ENCODE results near the gene CSNK1E.

The CSNK1E gene

GRCh38 chr22:38305471-38306448 is 11.5 kb downstream of the CSNK1E start:
- peak; percentile 36 for DNase-seq (ENCODE audit: low spot score)

GRCh38 chr22:38304526-38304925 is 12.7 kb downstream of the CSNK1E start:
- no peak for DNase-seq (ENCODE audit: low spot score)

GRCh38 chr22:38303974-38304373 is 13.3 kb downstream of the CSNK1E start:
- no peak for DNase-seq (ENCODE audit: low spot score)

GRCh38 chr22:38302906-38303305 is 14.3 kb downstream of the CSNK1E start:
- no peak for DNase-seq (ENCODE audit: low spot score)

- no peak for DNase-seq (ENCODE audit: low spot score)
Measured at GRCh38 chr22:38300946-38301345, 16.3 kb downstream of the CSNK1E start.

- DNase-seq (ENCODE audit: low spot score) = no peak
Measured at GRCh38 chr22:38300197-38300945, 16.9 kb downstream of the CSNK1E start.

- DNase-seq (ENCODE audit: low spot score) = no peak
Measured at GRCh38 chr22:38299770-38300102, 17.5 kb downstream of the CSNK1E start.

GRCh38 chr22:38298312-38299005 is 18.8 kb downstream of the CSNK1E start:
- peak; percentile 25 for DNase-seq (ENCODE audit: low spot score)

- no peak for DNase-seq (ENCODE audit: low spot score)
Measured at GRCh38 chr22:38296372-38296771, 20.9 kb downstream of the CSNK1E start.

- no peak for DNase-seq (ENCODE audit: low spot score)
Measured at GRCh38 chr22:38295863-38296262, 21.4 kb downstream of the CSNK1E start.

GRCh38 chr22:38295339-38295738 is 21.9 kb downstream of the CSNK1E start:
- DNase-seq (ENCODE audit: low spot score) = no peak

GRCh38 chr22:38294193-38294592 is 23.0 kb downstream of the CSNK1E start:
- no peak for DNase-seq (ENCODE audit: low spot score)

GRCh38 chr22:38292694-38293093 is 24.5 kb downstream of the CSNK1E start:
- DNase-seq (ENCODE audit: low spot score) = no peak

- DNase-seq (ENCODE audit: low spot score) = no peak
Measured at GRCh38 chr22:38291201-38291777, 25.9 kb downstream of the CSNK1E start.

- DNase-seq (ENCODE audit: low spot score) = no peak
Measured at GRCh38 chr22:38290347-38290746, 26.9 kb downstream of the CSNK1E start.

- DNase-seq (ENCODE audit: low spot score) = no peak
Measured at GRCh38 chr22:38289583-38290082, 27.6 kb downstream of the CSNK1E start.

- DNase-seq (ENCODE audit: low spot score) = no peak
Measured at GRCh38 chr22:38286915-38287669, 30.1 kb downstream of the CSNK1E start.

- DNase-seq (ENCODE audit: low spot score) = no peak
Measured at GRCh38 chr22:38285018-38285417, 32.2 kb downstream of the CSNK1E start.

- no peak for DNase-seq (ENCODE audit: low spot score)
Measured at GRCh38 chr22:38284042-38284402, 33.2 kb downstream of the CSNK1E start.

GRCh38 chr22:38282397-38282796 is 34.8 kb downstream of the CSNK1E start:
- no peak for DNase-seq (ENCODE audit: low spot score)

GRCh38 chr22:38276166-38276565 is 41.1 kb downstream of the CSNK1E start:
- DNase-seq (ENCODE audit: low spot score) = no peak

Data from CD4-positive, alpha-beta T cell treated with Interleukin-15 for 4 hours (primary cell).